HepG2 (cell line): ENCODE measurements around the gene PMVK. TPM values are rescaled to one million over a fixed set of nuclear protein-coding genes. Genes with fewer than 3 reads are reported as not detected.

Source experiments
- CENPX ChIP-seq: sonication (generic); formaldehyde crosslinking; IDR thresholded peaks from 2 replicates; pipeline ENCODE4 v1.9.0; 2021; ENCODE audit warnings: mild to moderate bottlenecking, missing genetic modification reagents, moderate library complexity
- MAF1 ChIP-seq: sonication (generic); formaldehyde crosslinking; IDR thresholded peaks from 2 replicates; pipeline ENCODE4 v1.5.0; 2020; ENCODE audit warnings: missing genetic modification reagents, borderline replicate concordance
- NAIF1 ChIP-seq: sonication (generic); formaldehyde crosslinking; IDR thresholded peaks from 2 replicates; pipeline ENCODE4 v1.5.0; 2020; ENCODE audit warnings: mild to moderate bottlenecking, missing genetic modification reagents, borderline replicate concordance
- NFIB ChIP-seq: sonication (generic); formaldehyde crosslinking; IDR thresholded peaks from 2 replicates; pipeline ENCODE4 v1.9.0; 2021; ENCODE audit warnings: missing genetic modification reagents, mild to moderate bottlenecking, borderline replicate concordance
- SNAPC2 ChIP-seq: sonication (generic); formaldehyde crosslinking; IDR thresholded peaks from 2 replicates; pipeline ENCODE4 v1.8.1; 2022; ENCODE audit warnings: mild to moderate bottlenecking, missing genetic modification reagents
- SNRNP70 ChIP-seq: fragments of 200-400 bp; formaldehyde crosslinking; IDR thresholded peaks from 2 replicates; pipeline ENCODE4 v1.6.1; 2017; ENCODE audit warnings: mild to moderate bottlenecking, low read depth, low read length, moderate library complexity
- TBX2 ChIP-seq: sonication (generic); formaldehyde crosslinking; IDR thresholded peaks from 2 replicates; pipeline ENCODE4 v1.5.0; 2020; ENCODE audit warnings: missing genetic modification reagents, mild to moderate bottlenecking, borderline replicate concordance
- TFDP1 ChIP-seq: IDR thresholded peaks from 2 replicates; pipeline ENCODE4 v1.6.1; 2016; ENCODE audit warnings: missing compliant biosample characterization, missing genetic modification reagents, borderline replicate concordance
- XRCC5 ChIP-seq: fragments of 200-400 bp; formaldehyde crosslinking; optimal IDR thresholded peaks from 2 replicates; pipeline ENCODE3; 2017; ENCODE audit warnings: mild to moderate bottlenecking, low read length
- ZFP36L2 ChIP-seq: sonication (generic); formaldehyde crosslinking; IDR thresholded peaks from 2 replicates; pipeline ENCODE4 v1.4.0; 2020; ENCODE audit warnings: missing genetic modification reagents
- ZNF550 ChIP-seq: sonication (generic); formaldehyde crosslinking; IDR thresholded peaks from 2 replicates; pipeline ENCODE4 v1.4.0; 2020; ENCODE audit warnings: mild to moderate bottlenecking, missing genetic modification reagents, borderline replicate concordance
- ZNF552 ChIP-seq: sonication (generic); formaldehyde crosslinking; IDR thresholded peaks from 2 replicates; pipeline ENCODE4 v1.9.0; 2022; ENCODE audit warnings: missing genetic modification reagents, mild to moderate bottlenecking, borderline replicate concordance
- ZNF567 ChIP-seq: sonication (generic); formaldehyde crosslinking; IDR thresholded peaks from 2 replicates; pipeline ENCODE4 v1.8.1; 2023; ENCODE audit warnings: mild to moderate bottlenecking, missing genetic modification reagents, borderline replicate concordance
- polyA plus RNA-seq, 8 experiments: library from polyadenylated mRNA; depleted of rRNA in 3 of 8; stranded (reverse) in 7 of 8; unstranded in 1 of 8; fragments of >200 nt; fragmentation: Illumina TruSeq in 4 of 8; extraction: Trizol in 4 of 8; gene quantifications; 2 replicates each; pipeline versions ENCODE4 v1.2.1 to v1.2.3, GENCODE V29; 2011 to 2016; ENCODE audit warnings: low read depth in 4 of 8, missing spikeins in 1 of 8, mixed read lengths in 1 of 8; ENCODE audit not compliant: insufficient read depth in 1 of 8
- total RNA-seq, 5 experiments: library from RNA; depleted of rRNA; stranded (reverse); fragments of >200 nt; fragmentation: Illumina TruSeq; extraction: Trizol; gene quantifications; 2 replicates each; pipeline ENCODE4 v1.2.3, GENCODE V29; 2016; ENCODE audit warnings: low read depth in 1 of 5
- TF ChIP-seq, protein P1 (sequence below): sonication (generic); formaldehyde crosslinking; IDR thresholded peaks from 2 replicates; pipeline ENCODE4 v1.9.0; 2021; ENCODE audit warnings: mild to moderate bottlenecking, missing genetic modification reagents
- TF ChIP-seq, protein P2 (sequence below): sonication (generic); formaldehyde crosslinking; IDR thresholded peaks from 2 replicates; pipeline ENCODE4 v1.4.0; 2020; ENCODE audit warnings: mild to moderate bottlenecking, missing genetic modification reagents
- TF ChIP-seq, protein P3 (sequence below): sonication (generic); formaldehyde crosslinking; IDR thresholded peaks from 2 replicates; pipeline ENCODE4 v1.8.1; 2023; ENCODE audit warnings: mild to moderate bottlenecking, moderate library complexity, missing genetic modification reagents

PMVK gene
- total and polyA plus RNA-seq, 2 of the 13 experiments (the other 11 are each of a cell fraction or from before 2014, with no cell fraction given), result 3.9 to 12.6 TPM

DNA sequence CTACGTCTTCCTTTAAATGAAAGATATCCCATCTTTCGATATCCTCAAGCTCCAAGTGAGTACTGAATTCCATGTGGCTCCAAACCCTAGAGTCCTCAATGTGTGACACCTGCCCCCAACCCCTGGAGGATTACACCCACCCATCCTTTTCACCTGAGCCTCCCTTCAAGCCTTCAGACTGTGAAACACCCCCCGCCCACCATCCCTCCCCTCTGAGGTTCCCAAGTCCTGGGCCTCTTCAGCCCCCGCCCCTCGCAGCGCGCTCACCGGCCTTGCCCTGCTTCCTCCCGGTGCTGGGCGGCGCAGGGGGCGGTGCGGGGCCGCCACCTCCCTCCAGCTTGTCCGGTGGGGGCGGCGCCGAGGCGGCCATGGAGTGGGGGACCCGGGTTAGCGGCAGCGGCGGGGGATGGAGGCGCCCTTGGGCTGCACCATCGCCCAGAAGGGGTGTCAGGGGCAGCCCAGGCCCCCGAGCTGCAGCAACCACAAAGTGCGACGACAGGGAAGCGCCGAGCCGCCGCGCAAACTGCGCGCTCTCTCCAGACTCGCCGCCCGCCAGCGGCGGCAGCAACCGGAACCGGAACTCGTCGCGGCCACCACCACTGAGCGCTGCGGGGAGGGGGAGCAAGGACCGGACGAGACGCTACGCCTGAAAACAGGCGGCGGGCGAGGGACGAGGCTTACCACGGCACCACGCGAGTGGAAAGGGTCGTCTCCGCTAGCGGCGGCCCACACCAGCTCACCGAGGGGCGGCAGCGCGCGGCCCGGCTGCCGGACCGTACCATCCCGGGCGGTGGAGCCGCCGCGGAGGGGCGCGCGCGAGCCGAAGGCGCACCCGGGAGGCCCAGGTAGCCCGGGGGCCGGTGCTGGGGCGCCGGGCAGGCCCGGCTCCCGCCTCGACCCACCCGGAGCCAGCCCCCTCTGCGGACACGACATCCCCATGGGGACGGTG is 25.0 kb upstream of the PMVK start, which contains the start of gene PYGO2 (continued):
- TF ChIP-seq, protein P1, sequence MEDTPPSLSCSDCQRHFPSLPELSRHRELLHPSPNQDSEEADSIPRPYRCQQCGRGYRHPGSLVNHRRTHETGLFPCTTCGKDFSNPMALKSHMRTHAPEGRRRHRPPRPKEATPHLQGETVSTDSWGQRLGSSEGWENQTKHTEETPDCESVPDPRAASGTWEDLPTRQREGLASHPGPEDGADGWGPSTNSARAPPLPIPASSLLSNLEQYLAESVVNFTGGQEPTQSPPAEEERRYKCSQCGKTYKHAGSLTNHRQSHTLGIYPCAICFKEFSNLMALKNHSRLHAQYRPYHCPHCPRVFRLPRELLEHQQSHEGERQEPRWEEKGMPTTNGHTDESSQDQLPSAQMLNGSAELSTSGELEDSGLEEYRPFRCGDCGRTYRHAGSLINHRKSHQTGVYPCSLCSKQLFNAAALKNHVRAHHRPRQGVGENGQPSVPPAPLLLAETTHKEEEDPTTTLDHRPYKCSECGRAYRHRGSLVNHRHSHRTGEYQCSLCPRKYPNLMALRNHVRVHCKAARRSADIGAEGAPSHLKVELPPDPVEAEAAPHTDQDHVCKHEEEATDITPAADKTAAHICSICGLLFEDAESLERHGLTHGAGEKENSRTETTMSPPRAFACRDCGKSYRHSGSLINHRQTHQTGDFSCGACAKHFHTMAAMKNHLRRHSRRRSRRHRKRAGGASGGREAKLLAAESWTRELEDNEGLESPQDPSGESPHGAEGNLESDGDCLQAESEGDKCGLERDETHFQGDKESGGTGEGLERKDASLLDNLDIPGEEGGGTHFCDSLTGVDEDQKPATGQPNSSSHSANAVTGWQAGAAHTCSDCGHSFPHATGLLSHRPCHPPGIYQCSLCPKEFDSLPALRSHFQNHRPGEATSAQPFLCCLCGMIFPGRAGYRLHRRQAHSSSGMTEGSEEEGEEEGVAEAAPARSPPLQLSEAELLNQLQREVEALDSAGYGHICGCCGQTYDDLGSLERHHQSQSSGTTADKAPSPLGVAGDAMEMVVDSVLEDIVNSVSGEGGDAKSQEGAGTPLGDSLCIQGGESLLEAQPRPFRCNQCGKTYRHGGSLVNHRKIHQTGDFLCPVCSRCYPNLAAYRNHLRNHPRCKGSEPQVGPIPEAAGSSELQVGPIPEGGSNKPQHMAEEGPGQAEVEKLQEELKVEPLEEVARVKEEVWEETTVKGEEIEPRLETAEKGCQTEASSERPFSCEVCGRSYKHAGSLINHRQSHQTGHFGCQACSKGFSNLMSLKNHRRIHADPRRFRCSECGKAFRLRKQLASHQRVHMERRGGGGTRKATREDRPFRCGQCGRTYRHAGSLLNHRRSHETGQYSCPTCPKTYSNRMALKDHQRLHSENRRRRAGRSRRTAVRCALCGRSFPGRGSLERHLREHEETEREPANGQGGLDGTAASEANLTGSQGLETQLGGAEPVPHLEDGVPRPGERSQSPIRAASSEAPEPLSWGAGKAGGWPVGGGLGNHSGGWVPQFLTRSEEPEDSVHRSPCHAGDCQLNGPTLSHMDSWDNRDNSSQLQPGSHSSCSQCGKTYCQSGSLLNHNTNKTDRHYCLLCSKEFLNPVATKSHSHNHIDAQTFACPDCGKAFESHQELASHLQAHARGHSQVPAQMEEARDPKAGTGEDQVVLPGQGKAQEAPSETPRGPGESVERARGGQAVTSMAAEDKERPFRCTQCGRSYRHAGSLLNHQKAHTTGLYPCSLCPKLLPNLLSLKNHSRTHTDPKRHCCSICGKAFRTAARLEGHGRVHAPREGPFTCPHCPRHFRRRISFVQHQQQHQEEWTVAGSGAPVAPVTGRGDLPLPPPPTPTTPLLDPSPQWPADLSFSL (CRISPR knock-in tag), result no peak
- TF ChIP-seq TFDP1 (CRISPR knock-in tag) (peak; percentile 64; the same call in 1 of the 2 replicates), ZNF567 (CRISPR knock-in tag) (peak; percentile 58; the same call in 1 of the 2 replicates), NFIB (CRISPR knock-in tag) (no peak), CENPX (CRISPR knock-in tag) (no peak), ZNF552 (CRISPR knock-in tag) (0 out of 2 replicates have a peak, but pooled peaks have one; percentile 76), MAF1 (CRISPR knock-in tag) (peak; percentile 82; the same call in 1 of the 2 replicates), SNRNP70 (no peak), NAIF1 (CRISPR knock-in tag) (peak; percentile 83), XRCC5 (peak; percentile 46), TBX2 (CRISPR knock-in tag) (peak; percentile 82), SNAPC2 (CRISPR knock-in tag) (peak; percentile 60; the same call in 1 of the 2 replicates), ZFP36L2 (CRISPR knock-in tag) (0 out of 2 replicates have a peak, but pooled peaks have one; percentile 20), ZNF550 (CRISPR knock-in tag) (peak; percentile 78; the same call in 1 of the 2 replicates)
- TF ChIP-seq, protein P2, sequence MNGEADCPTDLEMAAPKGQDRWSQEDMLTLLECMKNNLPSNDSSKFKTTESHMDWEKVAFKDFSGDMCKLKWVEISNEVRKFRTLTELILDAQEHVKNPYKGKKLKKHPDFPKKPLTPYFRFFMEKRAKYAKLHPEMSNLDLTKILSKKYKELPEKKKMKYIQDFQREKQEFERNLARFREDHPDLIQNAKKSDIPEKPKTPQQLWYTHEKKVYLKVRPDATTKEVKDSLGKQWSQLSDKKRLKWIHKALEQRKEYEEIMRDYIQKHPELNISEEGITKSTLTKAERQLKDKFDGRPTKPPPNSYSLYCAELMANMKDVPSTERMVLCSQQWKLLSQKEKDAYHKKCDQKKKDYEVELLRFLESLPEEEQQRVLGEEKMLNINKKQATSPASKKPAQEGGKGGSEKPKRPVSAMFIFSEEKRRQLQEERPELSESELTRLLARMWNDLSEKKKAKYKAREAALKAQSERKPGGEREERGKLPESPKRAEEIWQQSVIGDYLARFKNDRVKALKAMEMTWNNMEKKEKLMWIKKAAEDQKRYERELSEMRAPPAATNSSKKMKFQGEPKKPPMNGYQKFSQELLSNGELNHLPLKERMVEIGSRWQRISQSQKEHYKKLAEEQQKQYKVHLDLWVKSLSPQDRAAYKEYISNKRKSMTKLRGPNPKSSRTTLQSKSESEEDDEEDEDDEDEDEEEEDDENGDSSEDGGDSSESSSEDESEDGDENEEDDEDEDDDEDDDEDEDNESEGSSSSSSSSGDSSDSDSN (CRISPR knock-in tag), result peak; percentile 84
- TF ChIP-seq, protein P3, sequence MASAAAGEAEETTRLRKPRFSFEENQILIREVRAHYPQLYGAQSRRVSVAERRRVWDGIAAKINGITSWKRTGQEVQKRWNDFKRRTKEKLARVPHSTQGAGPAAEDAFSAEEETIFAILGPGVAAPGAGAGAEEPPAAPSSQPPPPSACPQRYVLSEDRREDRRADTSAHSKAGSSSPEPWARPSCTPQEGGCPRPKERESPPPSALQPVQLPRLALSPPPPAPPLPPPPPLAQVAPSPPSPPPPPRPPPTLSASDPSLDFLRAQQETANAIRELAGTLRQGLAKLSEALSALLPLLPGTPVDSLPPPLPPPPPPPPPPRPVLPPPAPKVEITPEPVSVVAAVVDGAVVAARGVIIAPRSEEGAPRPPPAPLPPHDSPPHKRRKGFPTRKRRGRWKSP (CRISPR knock-in tag), result peak; percentile 93
